ENCODE measurements around the gene CCL25.
"Not testable (repeated sequence)": the region's sequence is repeated elsewhere in the genome, so short reads cannot be mapped to it uniquely, and the experiment has no call there.

The CCL25 gene, protein sequence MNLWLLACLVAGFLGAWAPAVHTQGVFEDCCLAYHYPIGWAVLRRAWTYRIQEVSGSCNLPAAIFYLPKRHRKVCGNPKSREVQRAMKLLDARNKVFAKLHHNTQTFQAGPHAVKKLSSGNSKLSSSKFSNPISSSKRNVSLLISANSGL

DNA sequence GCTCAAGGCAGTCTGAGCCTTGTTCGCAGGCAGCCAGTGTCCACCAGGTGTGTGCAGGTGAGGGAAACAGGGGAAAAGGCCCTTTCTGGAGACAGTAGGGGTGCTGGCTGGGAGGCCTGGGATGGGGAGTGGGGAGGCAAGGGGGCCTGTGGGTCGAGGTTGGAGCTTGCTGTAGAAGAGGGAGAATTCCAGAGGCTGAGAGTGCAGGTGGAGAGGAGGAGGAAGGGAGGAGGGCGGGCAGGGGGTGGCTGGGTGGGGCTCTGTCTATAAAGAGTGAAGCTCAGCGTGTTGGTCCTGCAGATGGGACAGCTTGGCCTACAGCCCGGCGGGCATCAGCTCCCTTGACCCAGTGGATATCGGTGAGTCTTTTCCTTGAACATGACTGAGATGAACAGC is at the start of gene CCL25:
Gene CCL25 (plus strand): TSS at position 297 of the 396 bp plus-strand sequence. CDS start 290 bp downstream, outside the sequence.
- no peak for DNase-seq (ENCODE audit: low spot score)

DNA sequence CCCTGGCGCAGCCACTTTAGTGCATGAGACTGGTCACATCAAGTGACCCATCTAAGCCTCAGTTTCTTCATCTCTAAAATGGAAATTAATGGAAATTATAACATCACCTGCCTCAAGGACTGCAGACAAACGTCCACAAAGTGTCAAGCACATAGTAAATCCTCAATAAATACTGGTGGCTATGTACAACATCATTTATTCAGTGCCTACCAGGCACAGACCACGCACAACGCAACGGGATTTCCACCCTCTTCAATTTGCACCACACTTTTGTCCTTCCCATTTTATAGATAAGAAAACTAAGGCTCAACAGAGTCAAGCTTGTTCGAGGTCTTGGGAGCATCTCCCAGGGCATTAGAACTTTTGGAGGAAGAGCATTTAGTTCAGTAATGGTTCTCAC is 48.6 kb upstream of the CCL25 start:
- no peak for DNase-seq (ENCODE audit: low spot score)

DNA sequence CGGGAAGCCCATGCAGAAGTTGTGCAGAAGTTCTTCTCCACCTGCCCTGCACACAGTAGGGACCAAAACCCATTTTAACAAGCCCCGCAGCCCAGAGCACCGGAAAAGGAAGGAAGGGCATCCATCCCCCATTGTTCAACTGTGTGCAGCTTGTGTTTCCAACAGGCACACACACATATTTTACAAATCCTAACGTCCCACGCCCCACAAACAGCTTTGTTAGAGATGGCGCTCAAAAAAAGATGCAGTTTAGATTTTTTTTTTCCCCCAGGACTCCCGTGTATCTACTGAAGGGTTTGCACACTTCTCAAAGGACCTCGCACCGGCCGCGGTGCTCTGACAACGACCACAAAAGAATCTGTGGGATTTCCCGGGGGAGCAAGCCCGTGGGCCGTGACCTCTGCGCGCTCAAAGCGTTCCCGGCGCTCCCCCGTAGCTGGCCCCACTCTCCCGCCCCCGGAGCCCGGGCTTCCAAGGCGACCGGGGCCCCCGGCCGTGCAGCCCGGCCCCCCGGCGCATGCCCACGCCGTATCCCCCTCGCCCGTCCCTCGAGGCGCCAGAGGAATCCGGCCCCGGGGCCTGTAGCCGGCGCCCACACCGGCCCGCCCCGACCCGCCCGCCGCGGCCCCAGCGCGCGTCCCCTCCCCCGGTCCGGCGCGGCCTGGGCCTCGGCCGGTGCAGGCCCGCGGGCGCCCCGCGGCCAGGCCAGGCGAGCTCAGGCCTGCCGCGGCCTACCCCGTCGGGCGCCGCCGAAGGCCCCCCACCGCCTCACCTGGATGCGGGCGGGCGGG is 47.6 kb upstream of the CCL25 start:
- no peak for DNase-seq (ENCODE audit: low spot score)

DNA sequence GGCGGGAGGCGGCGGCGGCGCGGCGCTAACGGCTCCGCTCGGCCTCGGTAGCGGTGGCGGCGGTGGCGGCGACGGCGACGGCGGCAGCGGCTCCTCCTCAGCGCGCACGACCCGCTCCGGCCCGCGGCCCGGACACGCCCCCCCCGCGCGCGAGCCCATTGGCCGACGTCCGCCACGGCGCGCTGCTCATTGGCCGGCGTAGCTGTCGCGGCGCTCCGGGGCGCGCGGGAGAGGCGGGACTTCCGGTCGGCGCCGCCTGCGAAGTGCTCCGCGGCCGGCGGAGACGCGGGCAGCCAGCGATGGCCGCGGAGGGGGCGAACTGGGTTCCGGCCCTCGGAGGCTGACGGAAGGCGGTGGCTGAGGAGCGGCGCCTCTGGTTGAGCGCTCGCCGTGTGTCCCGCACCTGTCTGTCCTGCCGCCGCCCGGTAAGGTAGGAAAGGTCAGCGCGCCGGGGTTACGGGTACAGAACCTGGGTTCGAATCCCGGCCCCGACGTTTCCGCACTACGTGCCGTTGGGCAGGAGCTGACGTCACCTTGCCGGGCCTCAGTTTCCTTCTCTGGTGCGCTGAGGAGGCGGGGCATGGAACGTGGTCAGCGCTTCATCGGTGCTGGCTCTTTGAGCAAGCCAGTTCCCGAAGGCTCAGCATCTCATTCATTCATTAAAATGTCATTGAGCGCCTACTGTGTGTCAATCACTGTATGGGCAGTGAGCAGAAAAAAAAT is 46.9 kb upstream of the CCL25 start, which contains the start of gene ELAVL1:
Gene ELAVL1 (minus strand): TSS at position 108 of the 723 bp plus-strand sequence. CDS start 13,826 bp downstream, outside the sequence.
- DNase-seq (ENCODE audit: low spot score), result peak; percentile 96

DNA sequence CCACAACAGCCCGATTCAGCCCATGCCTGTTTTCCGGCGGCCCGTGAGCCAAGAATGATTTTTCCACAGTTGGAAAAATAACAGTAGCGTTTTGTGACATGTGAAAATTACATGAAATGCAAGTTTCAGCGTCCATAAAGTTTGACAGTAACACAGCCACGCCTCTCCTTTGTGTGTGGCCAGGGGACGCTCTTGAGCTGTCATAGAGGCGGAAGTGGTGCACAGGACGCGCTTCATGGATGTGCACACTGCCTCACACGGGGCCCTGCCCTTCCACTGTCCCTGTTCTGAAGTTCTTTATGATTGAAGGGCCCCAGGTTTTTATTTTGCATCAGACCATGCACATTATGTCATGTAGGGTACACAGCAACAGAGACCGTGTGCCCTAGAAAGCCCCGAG is 34.8 kb upstream of the CCL25 start:
- DNase-seq (ENCODE audit: low spot score), result no peak

DNA sequence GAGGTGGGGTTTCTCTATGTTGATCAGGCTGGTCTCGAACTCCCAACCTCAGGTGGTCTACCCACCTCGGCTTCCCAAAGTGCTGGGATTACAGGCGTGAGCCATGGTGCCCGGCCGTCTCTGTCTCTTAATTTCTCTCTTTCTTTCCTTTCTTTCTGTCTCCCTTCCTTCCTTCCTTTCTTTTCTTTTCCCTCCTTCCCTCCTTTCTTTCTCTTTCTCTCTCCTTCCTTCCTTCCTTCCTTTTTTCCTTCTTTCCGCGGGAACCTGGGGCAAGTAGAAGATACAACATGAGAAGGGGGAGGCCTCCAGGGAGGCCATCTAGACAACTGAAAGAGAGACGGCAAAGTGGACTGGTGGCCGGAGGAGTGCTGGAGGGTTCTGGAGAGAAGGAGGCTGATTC is 31.9 kb upstream of the CCL25 start:
- no peak for DNase-seq (ENCODE audit: low spot score)

DNA sequence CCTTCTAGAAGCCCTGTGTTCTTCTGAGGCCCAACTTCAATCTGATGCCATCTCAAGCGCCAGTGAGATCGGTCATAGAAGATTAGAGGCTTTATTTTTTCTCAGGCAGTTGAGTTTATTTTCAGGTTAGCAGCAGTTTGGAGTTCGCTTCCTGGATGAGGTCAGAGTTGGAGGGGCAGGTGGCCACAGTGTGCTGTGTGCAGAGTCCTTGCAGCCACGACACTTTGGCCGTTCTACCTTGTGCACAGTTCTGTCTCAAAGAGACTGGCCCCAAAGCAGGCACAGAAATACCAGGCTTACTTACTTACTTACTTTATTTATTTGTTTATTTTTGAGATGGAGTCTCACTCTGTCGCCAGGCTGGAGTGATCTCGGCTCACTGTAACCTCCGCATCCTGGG is 31.2 kb upstream of the CCL25 start:
- no peak for DNase-seq (ENCODE audit: low spot score)

DNA sequence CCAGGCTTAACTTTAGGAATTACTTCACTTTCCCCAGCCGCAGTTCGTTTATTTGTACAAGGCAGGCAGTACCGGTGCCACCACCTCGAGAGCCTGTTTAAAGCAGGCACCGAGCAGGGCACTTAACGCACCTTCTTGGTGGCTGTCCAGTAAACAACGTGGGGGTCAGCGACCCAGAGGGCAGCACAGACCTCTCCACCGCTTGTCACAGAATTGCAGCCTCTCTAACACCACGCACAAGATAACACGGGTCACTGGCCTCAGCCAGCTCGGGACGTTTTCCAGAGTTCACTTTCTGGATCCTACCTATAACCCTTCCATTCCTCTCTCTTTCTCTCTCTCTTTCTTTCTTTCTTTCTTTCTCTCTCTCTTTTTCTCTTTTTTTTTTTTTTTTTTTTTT is 30.3 kb upstream of the CCL25 start:
- DNase-seq (ENCODE audit: low spot score), result peak; percentile 71

DNA sequence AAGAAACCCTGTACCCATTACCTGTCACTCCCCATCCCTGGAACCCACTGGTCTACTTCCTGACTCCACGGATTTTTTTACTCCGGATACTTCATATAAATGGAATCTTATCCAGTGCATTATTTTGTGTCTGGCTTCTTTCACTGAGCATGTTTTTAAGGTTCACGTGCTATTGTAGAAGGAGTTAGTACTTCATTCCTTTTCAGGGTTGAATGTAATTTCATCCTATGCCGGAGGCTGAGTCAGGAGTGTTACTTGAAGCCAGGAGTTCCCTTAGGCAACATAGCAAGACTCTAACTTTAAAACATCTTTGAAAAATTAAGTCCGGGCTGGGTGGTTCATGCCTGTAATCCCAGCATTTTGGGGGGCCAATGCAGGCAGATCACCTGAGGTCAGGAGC is 29.2 kb upstream of the CCL25 start:
- no peak for DNase-seq (ENCODE audit: low spot score)

DNA sequence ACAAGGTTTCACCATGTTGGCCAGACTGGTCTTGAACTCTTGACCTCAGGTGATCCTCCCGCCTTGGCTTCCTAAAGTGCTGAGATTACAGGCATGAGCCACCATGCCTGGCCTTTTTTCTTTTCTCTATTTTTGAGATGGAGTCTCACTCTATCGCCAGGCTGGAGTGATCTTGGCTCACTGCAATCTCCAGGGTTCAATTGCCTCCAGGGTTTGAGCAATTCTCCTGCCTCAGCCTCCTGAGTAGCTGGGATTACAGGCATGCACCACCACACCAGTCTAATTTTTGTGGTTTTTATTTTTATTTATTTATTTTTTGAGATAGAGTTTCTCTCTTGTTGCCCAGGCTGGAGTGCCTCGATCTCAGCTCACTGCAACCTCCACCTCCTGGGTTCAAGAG is 28.3 kb upstream of the CCL25 start:
- DNase-seq (ENCODE audit: low spot score), result not testable (repeated sequence)

DNA sequence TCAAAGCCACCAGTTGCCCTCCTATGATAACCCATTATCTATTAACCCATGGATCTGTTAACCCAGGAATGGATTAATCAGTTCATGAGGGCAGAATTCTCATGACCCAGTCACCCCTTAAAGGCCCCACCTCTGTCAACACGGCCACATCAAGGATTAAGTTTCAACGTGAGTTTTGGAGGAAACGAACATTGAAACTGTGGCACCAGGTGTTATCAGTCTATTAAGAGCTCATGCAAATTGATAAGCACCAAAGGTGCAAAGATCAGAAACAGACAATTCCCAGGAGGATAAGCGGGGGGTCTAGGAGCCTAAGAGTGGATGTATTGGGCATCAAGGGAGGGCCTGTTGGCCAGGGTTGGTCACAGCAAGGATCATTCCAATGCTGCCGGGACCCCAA is 27.2 kb upstream of the CCL25 start:
- DNase-seq (ENCODE audit: low spot score), result no peak

DNA sequence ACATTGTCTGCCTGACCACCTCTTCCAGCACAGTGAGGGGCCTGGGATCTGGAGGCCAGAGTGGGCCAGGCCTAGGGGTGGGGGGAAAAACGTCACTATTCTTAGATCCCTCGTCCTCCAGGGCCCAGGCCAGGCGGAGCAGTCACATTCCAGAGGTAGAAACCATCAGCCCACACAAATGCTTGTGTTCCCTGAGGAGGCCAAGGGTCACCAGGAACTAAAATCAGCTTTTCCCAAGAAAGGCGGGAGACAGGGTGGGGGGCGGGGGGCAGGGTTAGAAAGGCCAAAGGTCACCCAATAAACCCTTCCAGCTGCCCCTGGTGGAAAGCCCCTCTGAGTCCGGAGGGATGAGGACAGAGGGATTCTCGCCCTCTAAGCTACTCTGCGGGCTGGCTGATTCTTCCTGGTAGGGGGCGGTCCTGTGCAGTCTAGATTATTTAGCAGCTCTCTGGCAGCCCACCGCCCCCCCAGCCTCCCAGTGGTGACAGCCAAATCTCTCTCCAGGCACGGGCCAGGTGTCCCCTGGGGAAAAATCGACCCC is 23.5 kb upstream of the CCL25 start:
- no peak for DNase-seq (ENCODE audit: low spot score)

DNA sequence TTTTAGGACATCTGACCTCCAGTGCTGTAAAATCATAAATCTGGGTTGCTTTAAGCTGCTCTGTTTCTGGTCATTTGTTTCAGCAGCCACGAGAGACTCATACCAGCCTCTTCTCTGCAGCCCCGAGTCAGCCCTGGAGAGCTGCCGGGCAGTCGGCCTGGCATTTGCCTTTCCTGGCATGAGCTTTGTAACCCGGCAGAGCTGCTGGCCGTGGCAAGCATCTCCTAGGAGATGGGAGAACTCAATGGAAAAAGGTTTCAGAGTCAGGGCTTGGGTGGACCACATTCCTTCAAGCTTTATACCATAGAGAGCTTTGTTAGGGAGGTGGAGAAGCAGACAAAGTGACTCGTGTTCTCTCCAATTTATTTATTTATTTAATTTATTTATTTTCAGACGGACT is 21.6 kb upstream of the CCL25 start:
- DNase-seq (ENCODE audit: low spot score), result no peak

DNA sequence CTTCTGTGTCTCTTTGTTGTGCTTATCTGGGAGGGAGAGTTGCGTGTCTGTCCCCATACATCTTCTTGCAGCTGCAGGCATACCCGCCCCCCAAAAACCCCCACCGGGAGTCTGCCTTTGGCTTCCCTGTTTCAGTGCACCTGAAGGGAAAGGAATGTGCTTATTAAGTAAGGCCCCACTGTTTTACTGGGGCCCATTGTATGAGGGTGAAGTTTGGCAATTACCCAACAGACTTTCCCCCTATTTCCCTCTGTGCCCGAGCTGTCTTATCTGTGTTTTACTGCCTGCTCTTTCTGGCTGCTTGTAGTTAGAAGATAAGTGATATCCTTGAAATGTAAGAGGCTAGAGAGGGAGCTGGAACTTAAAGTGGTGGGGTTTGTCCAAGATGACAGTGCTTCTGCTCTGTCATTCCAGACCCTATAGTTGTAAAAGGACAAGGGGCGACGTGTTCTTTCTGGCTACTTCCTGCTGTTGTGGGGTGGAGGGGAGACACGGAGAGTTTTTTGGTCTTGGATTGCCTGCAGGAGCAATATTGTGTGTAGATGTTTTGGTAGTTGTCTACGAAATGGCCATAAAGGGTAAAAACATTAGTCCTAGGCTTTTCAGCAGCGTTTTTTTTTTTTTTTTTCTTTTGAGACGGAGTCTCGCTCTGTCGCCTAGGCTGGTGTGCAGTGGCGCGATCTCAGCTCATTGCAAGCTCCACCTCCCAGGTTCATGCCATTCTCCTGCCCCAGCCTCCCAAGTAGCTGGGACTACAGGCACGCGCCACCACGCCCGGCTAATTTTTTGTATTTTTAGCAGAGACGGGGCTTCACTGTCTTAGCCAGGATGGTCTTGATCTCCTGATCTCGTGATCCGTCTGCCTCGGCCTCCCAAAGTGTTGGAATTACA is 19.0 kb upstream of the CCL25 start:
- DNase-seq (ENCODE audit: low spot score), result not testable (repeated sequence)

DNA sequence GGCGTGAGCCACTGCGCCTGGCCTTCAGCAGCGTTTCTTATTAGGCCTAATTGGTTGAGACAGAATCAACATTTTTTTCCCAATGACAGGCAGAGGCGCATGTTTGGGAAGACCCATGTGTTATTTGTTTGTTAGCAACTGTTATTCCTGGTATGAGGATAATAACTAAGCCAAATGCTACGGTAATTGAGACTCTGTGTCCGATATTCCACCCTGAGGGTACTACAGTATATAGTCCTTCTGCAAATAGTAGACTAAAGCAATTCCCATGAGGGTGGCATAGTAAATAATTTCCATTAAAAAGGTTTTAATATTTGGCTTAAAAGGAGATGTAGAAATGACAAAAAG is 18.4 kb upstream of the CCL25 start:
- no peak for DNase-seq (ENCODE audit: low spot score)

DNA sequence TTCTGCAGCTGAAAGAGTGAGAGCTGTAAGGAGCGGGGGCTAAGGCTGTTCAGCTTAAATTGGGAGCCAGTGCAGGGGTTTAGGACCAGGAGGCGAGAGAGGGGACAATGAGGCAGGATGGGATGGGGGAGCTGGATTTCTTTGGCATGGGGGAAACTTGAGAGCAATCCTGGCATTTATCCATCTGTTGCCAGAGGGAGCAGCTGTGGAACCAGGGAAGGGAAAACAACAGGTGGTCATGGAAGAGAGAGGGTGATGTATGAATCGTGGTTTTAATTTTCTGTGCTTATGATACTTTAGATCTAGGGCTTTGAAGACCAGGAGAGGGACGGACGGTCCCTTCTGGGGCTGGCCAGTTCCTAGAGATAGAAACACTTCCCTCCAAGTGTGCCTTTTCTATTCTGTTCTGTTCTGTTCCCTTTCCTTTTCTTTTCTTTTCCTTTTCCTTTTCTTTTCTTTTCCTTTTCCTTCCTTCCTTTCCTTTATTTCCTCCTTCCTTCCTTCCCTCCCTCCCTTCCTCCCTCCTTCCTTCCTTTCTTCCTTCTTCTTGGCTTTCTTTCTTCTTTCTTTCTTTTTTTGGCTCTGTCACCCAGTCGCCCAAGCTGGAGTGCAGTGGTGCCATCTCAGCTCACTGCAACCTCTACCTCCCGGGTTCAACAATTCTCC is 16.0 kb upstream of the CCL25 start:
- DNase-seq (ENCODE audit: low spot score), result no peak

DNA sequence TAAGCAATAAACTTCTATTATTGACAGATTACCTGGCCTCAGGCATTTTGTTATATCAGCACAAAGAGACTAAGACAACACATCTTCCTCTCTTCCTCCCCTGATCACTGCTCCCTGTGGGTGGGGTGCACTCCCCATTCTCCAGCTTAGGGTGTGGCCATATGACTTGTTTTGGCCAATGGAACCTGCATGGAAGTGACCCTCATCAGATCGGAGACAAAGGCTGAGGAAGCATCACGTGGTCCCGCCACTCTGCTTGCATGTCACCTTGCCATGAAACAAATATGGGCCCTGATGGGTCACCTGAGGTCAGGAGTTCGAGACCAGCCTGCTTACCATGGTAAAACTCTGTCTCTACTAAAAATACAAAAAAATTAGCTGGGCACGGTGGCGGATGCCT is 13.7 kb upstream of the CCL25 start:
- no peak for DNase-seq (ENCODE audit: low spot score)

DNA sequence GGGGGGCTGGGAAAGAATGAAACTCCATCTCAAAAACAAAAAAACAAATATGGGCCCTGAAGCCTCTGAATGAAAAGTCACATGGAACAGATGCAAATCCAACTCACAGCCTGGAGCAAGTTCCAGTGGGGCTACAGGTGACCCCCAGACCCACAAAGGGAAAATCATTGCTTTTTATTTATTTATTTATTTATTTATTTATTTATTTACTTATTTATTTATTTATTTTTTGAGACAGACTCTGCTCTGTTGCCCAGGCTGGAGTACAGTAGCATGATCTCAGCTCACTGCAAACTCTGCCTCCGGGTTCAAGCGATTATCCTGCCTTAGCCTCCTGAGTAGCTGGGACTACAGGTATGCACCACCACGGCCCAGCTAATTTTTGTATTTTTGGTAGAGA is 13.3 kb upstream of the CCL25 start:
- no peak for DNase-seq (ENCODE audit: low spot score)

DNA sequence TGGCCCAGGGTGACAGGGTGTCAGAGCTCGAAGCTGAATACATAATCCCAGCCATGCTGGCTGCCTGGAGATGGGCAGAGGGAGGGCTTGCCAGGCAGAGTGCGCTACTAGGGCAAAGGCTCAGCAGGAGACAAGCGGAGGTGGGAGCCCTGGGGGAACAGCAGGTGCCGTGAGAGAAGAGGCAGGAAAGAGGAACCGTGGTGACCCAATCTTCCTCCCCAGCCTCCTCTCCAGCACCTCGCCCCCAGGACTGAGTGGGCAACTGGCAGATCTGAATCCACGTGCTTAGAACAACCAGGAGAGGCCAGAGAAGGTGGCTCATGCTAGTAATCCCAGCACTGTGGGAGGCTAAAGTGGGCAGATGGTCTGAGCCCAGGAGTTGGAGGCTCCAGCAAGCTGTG is 11.0 kb upstream of the CCL25 start:
- no peak for DNase-seq (ENCODE audit: low spot score)

DNA sequence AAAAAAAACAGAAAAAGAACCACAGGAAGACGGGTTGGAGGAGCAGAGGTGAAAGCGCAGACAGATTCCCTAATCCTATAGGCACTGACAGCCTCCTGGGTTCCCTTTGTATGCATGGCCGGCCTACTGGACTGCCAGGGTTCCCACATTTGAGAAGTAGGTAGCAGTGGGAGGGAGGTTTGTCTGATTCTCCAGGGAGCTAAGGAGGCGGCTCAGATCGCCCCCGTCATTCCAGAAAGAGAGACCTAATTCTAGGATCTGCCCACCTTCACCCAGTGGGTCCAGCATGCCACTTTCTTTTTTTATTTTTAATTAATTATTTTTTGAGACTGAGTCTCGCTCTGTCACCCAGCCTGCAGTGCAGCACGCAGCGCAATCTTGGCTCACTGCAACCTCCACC is 9.7 kb upstream of the CCL25 start:
- DNase-seq (ENCODE audit: low spot score), result no peak

DNA sequence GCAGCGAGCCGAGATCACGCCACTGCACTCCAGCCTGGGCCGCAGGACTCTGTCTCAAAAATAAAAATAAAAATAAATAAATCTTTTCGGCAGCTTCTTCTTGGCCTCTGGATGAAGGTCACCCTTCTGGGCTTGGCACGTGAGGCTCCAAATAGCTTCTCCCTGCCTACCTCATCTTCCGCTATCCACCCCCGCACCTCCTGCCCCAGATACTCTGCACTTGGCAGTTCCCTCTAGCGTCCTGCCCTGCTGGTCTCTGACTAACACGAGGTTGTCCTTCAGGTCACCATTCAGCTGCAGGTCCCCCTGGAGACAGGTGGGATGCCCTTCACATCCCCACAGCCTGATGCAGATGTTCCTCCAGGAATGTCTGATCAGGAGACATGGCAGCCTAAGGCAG is 8.5 kb upstream of the CCL25 start:
- no peak for DNase-seq (ENCODE audit: low spot score)

All from HuH-7.5 (cell line).